ENCODE data around the gene LSP1. TPM values are rescaled to one million over a fixed set of nuclear protein-coding genes. Genes with fewer than 3 reads are reported as not detected.

LSP1 gene
- total and polyA plus RNA-seq, 2 of the 13 experiments (the other 11 are each of a cell fraction or from before 2014, with no cell fraction given) = 0.59 to 1.00 TPM

DNA sequence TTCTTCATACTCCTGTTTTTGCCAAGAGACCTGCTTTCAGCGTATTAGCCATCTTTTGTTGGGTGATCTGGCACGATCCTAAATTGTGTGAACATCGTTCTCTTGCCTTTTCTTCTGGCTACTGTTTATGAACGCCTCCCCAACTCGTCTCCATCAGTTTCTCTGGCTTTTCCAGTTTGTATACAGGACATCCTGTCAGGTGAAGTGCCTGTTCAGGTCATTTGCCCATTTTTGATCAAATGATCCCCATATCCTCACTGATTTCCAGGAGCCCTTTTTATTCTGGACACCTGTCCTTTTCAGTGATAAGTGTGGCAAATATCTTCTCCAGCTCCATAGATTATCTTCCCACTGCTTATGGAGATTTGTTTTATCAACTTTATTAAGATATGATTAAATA lies 40.6 kb upstream of the LSP1 start:
- TF ChIP-seq, protein P1, sequence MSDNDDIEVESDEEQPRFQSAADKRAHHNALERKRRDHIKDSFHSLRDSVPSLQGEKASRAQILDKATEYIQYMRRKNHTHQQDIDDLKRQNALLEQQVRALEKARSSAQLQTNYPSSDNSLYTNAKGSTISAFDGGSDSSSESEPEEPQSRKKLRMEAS (IDR thresholded peaks at IDR 0.05) = no peak
- no peak for TF ChIP-seq ZNF251 (CRISPR knock-in tag; IDR thresholded peaks at IDR 0.05)
- no peak for TF ChIP-seq CENPX (CRISPR knock-in tag; IDR thresholded peaks at IDR 0.05)
- TF ChIP-seq, protein P2, sequence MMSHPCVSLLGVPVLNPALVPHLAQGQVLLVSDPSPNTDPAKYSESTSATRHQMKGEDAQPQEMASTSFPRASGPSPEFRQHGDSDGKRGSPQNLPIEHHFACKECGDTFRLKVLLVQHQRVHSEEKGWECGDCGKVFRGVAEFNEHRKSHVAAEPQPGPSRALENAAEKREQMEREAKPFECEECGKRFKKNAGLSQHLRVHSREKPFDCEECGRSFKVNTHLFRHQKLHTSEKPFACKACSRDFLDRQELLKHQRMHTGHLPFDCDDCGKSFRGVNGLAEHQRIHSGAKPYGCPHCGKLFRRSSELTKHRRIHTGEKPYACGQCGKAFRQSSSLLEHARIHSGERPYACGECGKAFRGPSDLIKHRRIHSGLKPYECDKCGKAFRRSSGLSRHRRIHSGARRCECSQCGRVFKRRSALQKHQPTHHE (CRISPR knock-in tag; IDR thresholded peaks at IDR 0.05; ENCODE audit: borderline replicate concordance) = no peak
- no peak for TF ChIP-seq DMAP1 (CRISPR knock-in tag; IDR thresholded peaks at IDR 0.05)
- TF ChIP-seq SP5 (CRISPR knock-in tag; IDR thresholded peaks at IDR 0.05; ENCODE audit: borderline replicate concordance, low read depth) = no peak
- no peak for TF ChIP-seq ZNF12 (CRISPR knock-in tag; IDR thresholded peaks at IDR 0.05)
- no peak for TF ChIP-seq ZMYM4 (CRISPR knock-in tag; IDR thresholded peaks at IDR 0.05)
- TF ChIP-seq SALL1 (CRISPR knock-in tag; IDR thresholded peaks at IDR 0.05) = no peak
- TF ChIP-seq SMC3 (IDR thresholded peaks at IDR 0.05; ENCODE audit: low read length) = no peak
- TF ChIP-seq ZNF337 (CRISPR knock-in tag; IDR thresholded peaks at IDR 0.05; ENCODE audit: borderline replicate concordance, low read depth) = no peak
- FAIRE-seq (no peak), DNase-seq (ENCODE audit: low spot score) (no peak), ATAC-seq (no peak)
- Histone ChIP-seq H3K9me3 (ENCODE audit: low read length) (no peaks in the 10 kb centered on the region), H3K4me3 (replicated peaks in 1 of 3; ENCODE audit: insufficient read depth in 1 of 3, low read depth in 2 of 3, low read length in 3 of 3) (no peak overlapping the region), H3K4me1 (ENCODE audit: insufficient read depth, low read length) (no peaks in the 10 kb centered on the region), H3K79me2 (ENCODE audit: insufficient read depth, low read length) (no peaks in the 10 kb centered on the region), H2AFZ (ENCODE audit: low read length) (no peak overlapping the region), H3K36me3 (replicated peaks in 1 of 2; ENCODE audit: control insufficient read depth in 1 of 2, insufficient read depth in 2 of 2, low read length in 2 of 2) (no peaks in the 10 kb centered on the region), H3K4me2 (ENCODE audit: low read depth, low read length) (no peak overlapping the region), H3K9ac (ENCODE audit: insufficient read depth, low read depth, low read length) (no peak overlapping the region), H3K27ac (ENCODE audit: extremely low read length, insufficient read depth, low read length) (no peak overlapping the region), H4K20me1 (ENCODE audit: insufficient read depth, low read length) (no peaks in the 10 kb centered on the region), H3K27me3 (ENCODE audit: control insufficient read depth in 1 of 2, insufficient read depth in 2 of 2, low read length in 2 of 2) (peaks cover 3 to 56% of the 10 kb centered on the region in 2 experiments; a peak in 3 of 5 replicates)
- WGBS (ENCODE audit: low lambda C conversion rate) = 31% methylated on average over 5 of the region's 5 CpGs
- POLR2A ChIA-PET = no interaction called here
- BruUV-seq (replicated peaks) = no TSS peak
- intact Hi-C loops (cut with micrococcal nuclease; ENCODE audit: unreplicated experiment) = no loop called here
- CTCF ChIA-PET (ENCODE audit: low intra/inter-chr PET ratio, low total read pairs) = no interaction called here
- in situ Hi-C loops (cut with HindIII; ENCODE audit: extremely low pct_ligation_motif_present, low pct_unique_long_range_greater_than_20kb) = no loop called here

Data from HepG2 (cell line).